SH-SY5Y (cell line): ENCODE data around the gene MRPL11.

ENCODE experiments used
- GATA2 ChIP-seq: IDR thresholded peaks from 2 replicates; pipeline ENCODE4 v1.6.1; 2011; ENCODE audit warnings: mild to moderate bottlenecking, low read depth, low read length
- GATA3 ChIP-seq: IDR thresholded peaks from 2 replicates; pipeline ENCODE4 v1.6.1; 2011; ENCODE audit warnings: low read depth, mild to moderate bottlenecking, low read length, moderate library complexity

- no peak for TF ChIP-seq GATA2
- TF ChIP-seq GATA3, result no peak
These were observed 27.8 kb upstream of the MRPL11 start, which contains the start of gene PELI3 for GRCh38 chr11:66466225-66467033.
